NCI-H146 treated with DMSO at 0.1 percent for 48 hours (cell line): Measurements from ENCODE around the gene S100A9.

Experiments
- DNase-seq: peaks from one replicate; lab custom pipeline; 2025; ENCODE audit not compliant: unreplicated experiment; lab: John Stamatoyannopoulos, UW

S100A9 gene

GRCh38 chr1:153360592-153361479 is 3.2 kb downstream of the S100A9 start:
- no peak for DNase-seq

- no peak for DNase-seq
Measured at GRCh38 chr1:153361480-153362109, 3.9 kb downstream of the S100A9 start.

GRCh38 chr1:153362187-153362775 is 4.6 kb downstream of the S100A9 start:
- DNase-seq, result no peak

GRCh38 chr1:153363641-153364040 is 6.0 kb downstream of the S100A9 start:
- DNase-seq, result no peak

GRCh38 chr1:153364156-153364555 is 6.5 kb downstream of the S100A9 start:
- no peak for DNase-seq

GRCh38 chr1:153364766-153365666 is 7.4 kb downstream of the S100A9 start:
- no peak for DNase-seq

GRCh38 chr1:153365696-153366095 is 8.0 kb downstream of the S100A9 start:
- DNase-seq, result no peak

- DNase-seq, result no peak
Measured at GRCh38 chr1:153366261-153366660, 8.6 kb downstream of the S100A9 start.

GRCh38 chr1:153367090-153367489 is 9.4 kb downstream of the S100A9 start:
- DNase-seq, result no peak

- DNase-seq, result no peak
Measured at GRCh38 chr1:153368495-153368894, 10.8 kb downstream of the S100A9 start.

- no peak for DNase-seq
Measured at GRCh38 chr1:153370146-153370545, 12.5 kb downstream of the S100A9 start.

GRCh38 chr1:153371231-153371630 is 13.6 kb downstream of the S100A9 start:
- no peak for DNase-seq

- DNase-seq, result no peak
Measured at GRCh38 chr1:153372571-153372970, 14.9 kb downstream of the S100A9 start.

- no peak for DNase-seq
Measured at GRCh38 chr1:153374071-153374470, 16.4 kb downstream of the S100A9 start.

GRCh38 chr1:153375511-153375910 is 17.9 kb downstream of the S100A9 start, which contains the start of gene S100A12:
Gene S100A12 (minus strand): TSS chr1:153375621. CDS start chr1:153374592, 1,029 bp downstream.
- DNase-seq, result no peak

GRCh38 chr1:153379591-153379990 is 21.9 kb downstream of the S100A9 start:
- no peak for DNase-seq

- no peak for DNase-seq
Measured at GRCh38 chr1:153380711-153381110, 23.1 kb downstream of the S100A9 start.

GRCh38 chr1:153384958-153385580 is 27.4 kb downstream of the S100A9 start:
- no peak for DNase-seq

- no peak for DNase-seq
Measured at GRCh38 chr1:153386500-153386901, 28.8 kb downstream of the S100A9 start.

- no peak for DNase-seq
Measured at GRCh38 chr1:153387001-153387400, 29.3 kb downstream of the S100A9 start.
